CD14-positive monocyte (primary cell): ENCODE data around the gene KRT72. TPM values are rescaled to one million over a fixed set of nuclear protein-coding genes. Genes with fewer than 3 reads are reported as not detected.
A peak's percentile ranks its signal among the peaks of the same experiment; 100 is the strongest.
"Not testable (repeated sequence)": the region's sequence is repeated elsewhere in the genome, so short reads cannot be mapped to it uniquely, and the experiment has no call there.

Experiments used
- DNase-seq, 3 donors: peaks; one replicate each; pipeline ENCODE4 v3.0.0-alpha.2; 2011 to 2022
- H2AFZ ChIP-seq: 2 replicates; pipeline ENCODE4 v1.6.0; 2012; ENCODE audit warnings: mild to moderate bottlenecking, low read depth, low read length, inconsistent platforms; ENCODE audit not compliant: insufficient read depth, poor library complexity, severe bottlenecking
- H3K27ac ChIP-seq, 2 donors: 1 replicate in 1 of 2; 2 replicates in 1 of 2; pipeline ENCODE4 v1.5.1; 2012 to 2013; ENCODE audit warnings: low read length in 2 of 2, control low read depth in 1 of 2, inconsistent platforms in 1 of 2, low read depth in 1 of 2, mild to moderate bottlenecking in 1 of 2
- H3K27me3 ChIP-seq, 2 donors: one replicate each; pipeline versions ENCODE4 v1.6.0 to v1.6.1; 2011 to 2013; ENCODE audit warnings: low read length in 2 of 2; ENCODE audit not compliant: control insufficient read depth in 2 of 2, insufficient read depth in 2 of 2
- H3K36me3 ChIP-seq, 2 donors: replicated peaks in 1 of 2; 1 replicate in 1 of 2; 2 replicates in 1 of 2; pipeline versions ENCODE4 v1.5.1 to v1.6.1; 2012 to 2013; ENCODE audit warnings: low read length in 2 of 2, control low read depth in 1 of 2, inconsistent platforms in 1 of 2, mild to moderate bottlenecking in 1 of 2; ENCODE audit not compliant: insufficient read depth in 2 of 2, control insufficient read depth in 1 of 2
- H3K4me1 ChIP-seq, 2 donors: 1 replicate in 1 of 2; 2 replicates in 1 of 2; pipeline versions ENCODE4 v1.5.1 to v1.6.1; 2012 to 2013; ENCODE audit warnings: low read length in 2 of 2, control low read depth in 1 of 2, inconsistent platforms in 1 of 2, mild to moderate bottlenecking in 1 of 2, moderate library complexity in 1 of 2; ENCODE audit not compliant: insufficient read depth in 2 of 2, control insufficient read depth in 1 of 2
- H3K4me2 ChIP-seq: replicated peaks from 2 replicates; pipeline ENCODE3; 2012; ENCODE audit warnings: low read length, moderate library complexity, mild to moderate bottlenecking; ENCODE audit not compliant: poor library complexity, severe bottlenecking; ENCODE audit errors: extremely low read depth
- H3K4me3 ChIP-seq, 3 experiments: fragments of 200-600 bp in 1 of 3; sonication (generic) in 1 of 3; replicated peaks in 1 of 3; 1 replicate in 2 of 3; 2 replicates in 1 of 3; pipeline ENCODE4 v1.5.1; 2011 to 2013; ENCODE audit warnings: low read length in 3 of 3, mild to moderate bottlenecking in 3 of 3, control low read depth in 2 of 3, low read depth in 2 of 3, inconsistent platforms in 1 of 3, moderate library complexity in 1 of 3
- H3K79me2 ChIP-seq: 2 replicates; pipeline ENCODE4 v1.6.0; 2012; ENCODE audit warnings: mild to moderate bottlenecking, control low read depth, inconsistent platforms, low read length, moderate library complexity; ENCODE audit not compliant: insufficient read depth
- H3K9ac ChIP-seq: 2 replicates; pipeline ENCODE4 v1.6.0; 2017; ENCODE audit warnings: low read length, mild to moderate bottlenecking; ENCODE audit not compliant: insufficient read depth, poor library complexity, severe bottlenecking
- H3K9me3 ChIP-seq, 2 donors: replicated peaks in 1 of 2; 1 replicate in 1 of 2; 2 replicates in 1 of 2; pipeline versions ENCODE4 v1.5.1 to v1.6.1; 2012 to 2013; ENCODE audit warnings: low read length in 2 of 2, control low read depth in 1 of 2; ENCODE audit not compliant: control insufficient read depth in 1 of 2, insufficient read depth in 1 of 2
- H4K20me1 ChIP-seq: 2 replicates; pipeline ENCODE4 v1.6.0; 2012; ENCODE audit warnings: mild to moderate bottlenecking, low read length, control low read depth, moderate library complexity; ENCODE audit not compliant: insufficient read depth
- H3K27ac Mint-ChIP-seq, 7 donors: one replicate each; pipeline ENCODE4 v1.8.0; 2020; ENCODE audit warnings: mild to moderate bottlenecking in 7 of 7, mixed read lengths in 7 of 7, moderate library complexity in 6 of 7, inconsistent platforms in 2 of 7
- H3K27me3 Mint-ChIP-seq, 3 donors: one replicate each; pipeline ENCODE4 v1.8.0; 2021 to 2022; ENCODE audit warnings: low read depth in 3 of 3, mild to moderate bottlenecking in 3 of 3, mixed read lengths in 3 of 3, moderate library complexity in 3 of 3, inconsistent platforms in 1 of 3
- H3K36me3 Mint-ChIP-seq, 2 donors: one replicate each; pipeline ENCODE4 v1.8.0; 2020; ENCODE audit warnings: mixed read lengths in 2 of 2, inconsistent platforms in 1 of 2, mild to moderate bottlenecking in 1 of 2
- H3K4me1 Mint-ChIP-seq: one replicate; pipeline ENCODE4 v1.8.0; 2020; ENCODE audit warnings: mild to moderate bottlenecking, mixed read lengths
- H3K4me3 Mint-ChIP-seq, 2 donors: one replicate each; pipeline ENCODE4 v1.8.0; 2020; ENCODE audit warnings: mild to moderate bottlenecking in 2 of 2, mixed read lengths in 2 of 2, moderate library complexity in 1 of 2
- H3K9me3 Mint-ChIP-seq, 7 donors: one replicate each; pipeline ENCODE4 v1.8.0; 2020 to 2022; ENCODE audit warnings: mixed read lengths in 7 of 7, mild to moderate bottlenecking in 6 of 7, moderate library complexity in 6 of 7, inconsistent platforms in 2 of 7
- WGBS: methylation state at CpG from one replicate; pipeline ENCODE4 v1.1.5; 2013; ENCODE audit warnings: missing lambda C conversion rate; ENCODE audit not compliant: insufficient coverage; 5-methylcytosine and 5-hydroxymethylcytosine counted together
- intact Hi-C, 2 donors: fragments of 100-400 bp; cut with micrococcal nuclease; formaldehyde crosslinking; loops; one replicate each; pipeline versions ENCODE4 v1.15.0 to v1.15.1; 2023
- polyA plus RNA-seq, 3 donors: library from polyadenylated mRNA; depleted of rRNA in 1 of 3; unstranded in 2 of 3; stranded (reverse) in 1 of 3; fragments of 300-500 nt in 2 of 3; fragments of >200 nt in 1 of 3; fragmentation: Illumina TruSeq in 2 of 3; gene quantifications; 1 replicate in 2 of 3; 2 replicates in 1 of 3; pipeline ENCODE4 v1.2.3, GENCODE V29; 2012 to 2021
- TF ChIP-seq, protein P1 (sequence below): fragments of 200-600 bp; IDR thresholded peaks from one replicate; pipeline ENCODE4 v1.8.0; 2022; ENCODE audit warnings: antibody characterized with exemption, mild to moderate bottlenecking

KRT72 gene
- polyA plus RNA-seq, 3 donors = not detected

DNA sequence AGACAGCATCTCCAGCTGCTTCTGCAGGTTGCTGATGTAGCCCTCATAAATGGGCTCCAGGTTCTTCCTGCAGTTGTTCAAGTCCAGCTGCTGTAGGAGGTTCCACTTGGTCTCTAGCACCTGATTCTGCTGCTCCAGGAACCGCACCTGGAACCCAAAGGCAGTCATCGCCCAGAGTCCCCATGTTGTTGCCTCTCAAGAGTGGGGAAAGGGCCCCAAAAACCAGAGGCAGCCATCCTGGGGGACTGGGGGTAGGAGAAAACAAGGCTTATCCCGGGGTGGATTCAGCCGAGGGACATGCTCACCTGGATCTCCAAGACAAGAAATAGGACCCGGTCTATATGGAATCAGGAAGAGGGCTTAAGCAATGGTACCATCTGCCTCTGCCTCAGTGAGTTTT is 2.3 kb downstream of the KRT72 start:
- no peaks in the 10 kb centered on the region for H3K36me3 Mint-ChIP-seq
- Histone ChIP-seq H3K4me3 (no peak overlapping the region), H3K79me2 (no peaks in the 10 kb centered on the region), H3K4me2 (no peak overlapping the region), H3K36me3 (no peaks in the 10 kb centered on the region), H3K27me3 (peaks cover 19 to 28% of the 10 kb centered on the region in 2 donors), H3K9me3 (peaks cover 0 to 5% of the 10 kb centered on the region in 2 donors), H3K4me1 (no peaks in the 10 kb centered on the region), H3K27ac (no peak overlapping the region), H4K20me1 (no peaks in the 10 kb centered on the region), H3K9ac (no peak overlapping the region), H2AFZ (no peak overlapping the region)
- H3K27ac Mint-ChIP-seq = peak overlapping the region in 1 of 7 donors; percentile 24
- TF ChIP-seq, protein P1, sequence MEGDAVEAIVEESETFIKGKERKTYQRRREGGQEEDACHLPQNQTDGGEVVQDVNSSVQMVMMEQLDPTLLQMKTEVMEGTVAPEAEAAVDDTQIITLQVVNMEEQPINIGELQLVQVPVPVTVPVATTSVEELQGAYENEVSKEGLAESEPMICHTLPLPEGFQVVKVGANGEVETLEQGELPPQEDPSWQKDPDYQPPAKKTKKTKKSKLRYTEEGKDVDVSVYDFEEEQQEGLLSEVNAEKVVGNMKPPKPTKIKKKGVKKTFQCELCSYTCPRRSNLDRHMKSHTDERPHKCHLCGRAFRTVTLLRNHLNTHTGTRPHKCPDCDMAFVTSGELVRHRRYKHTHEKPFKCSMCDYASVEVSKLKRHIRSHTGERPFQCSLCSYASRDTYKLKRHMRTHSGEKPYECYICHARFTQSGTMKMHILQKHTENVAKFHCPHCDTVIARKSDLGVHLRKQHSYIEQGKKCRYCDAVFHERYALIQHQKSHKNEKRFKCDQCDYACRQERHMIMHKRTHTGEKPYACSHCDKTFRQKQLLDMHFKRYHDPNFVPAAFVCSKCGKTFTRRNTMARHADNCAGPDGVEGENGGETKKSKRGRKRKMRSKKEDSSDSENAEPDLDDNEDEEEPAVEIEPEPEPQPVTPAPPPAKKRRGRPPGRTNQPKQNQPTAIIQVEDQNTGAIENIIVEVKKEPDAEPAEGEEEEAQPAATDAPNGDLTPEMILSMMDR = no peak
- H3K9me3 Mint-ChIP-seq = peaks cover 0 to 11% (median 4%) of the 10 kb centered on the region in 7 donors
- WGBS = 90% methylated on average over 5 of the region's 5 CpGs
- H3K4me3 Mint-ChIP-seq = no peak overlapping the region
- H3K27me3 Mint-ChIP-seq = peaks cover 19 to 40% (median 31%) of the 10 kb centered on the region in 3 donors
- no peaks in the 10 kb centered on the region for H3K4me1 Mint-ChIP-seq
- no peak for DNase-seq
- intact Hi-C loops = no loop called here

DNA sequence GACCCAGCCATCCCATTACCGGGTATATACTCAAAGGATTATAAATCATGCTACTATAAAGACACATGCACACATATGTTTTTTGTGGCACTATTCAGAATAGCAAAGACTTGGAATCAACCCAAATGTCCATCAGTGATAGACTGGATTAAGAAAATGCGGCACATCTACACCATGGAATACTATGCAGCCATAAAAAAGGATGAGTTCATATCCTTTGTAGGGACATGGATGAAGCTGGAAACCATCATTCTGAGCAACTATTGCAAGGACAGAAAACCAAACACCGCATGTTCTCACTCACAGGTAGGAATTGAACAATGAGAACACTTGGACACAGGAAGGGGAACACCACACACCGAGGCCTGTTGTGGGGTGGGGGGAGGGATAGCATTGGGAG is 7.0 kb downstream of the KRT72 start:
- H3K4me1 ChIP-seq, H3K9me3 Mint-ChIP-seq, H3K27ac ChIP-seq, H3K4me3 ChIP-seq, H3K4me2 ChIP-seq, H3K9me3 ChIP-seq, H2AFZ ChIP-seq, H3K27me3 ChIP-seq, H3K9ac ChIP-seq, H3K79me2 ChIP-seq, H3K27me3 Mint-ChIP-seq, H4K20me1 ChIP-seq, H3K36me3 ChIP-seq, intact Hi-C loops, H3K27ac Mint-ChIP-seq, H3K4me3 Mint-ChIP-seq, H3K36me3 Mint-ChIP-seq, H3K4me1 Mint-ChIP-seq, DNase-seq: not testable (repeated sequence)
- no CpG with 5 or more reads among the region's 4 CpGs for WGBS
